ENCODE data around the gene BZW1.
A peak's percentile ranks its signal among the peaks of the same experiment; 100 is the strongest.

BZW1 gene

GRCh38 chr2:200860092-200860795, 48.5 kb downstream of the BZW1 start:
- Mint-ChIP-seq H3K27me3 (no peaks in the 10 kb centered on the region), H3K4me3 (peak overlapping the region; percentile 67), H3K27ac (peak overlapping the region; percentile 14), H3K9me3 (no peaks in the 10 kb centered on the region), H3K36me3 (ENCODE audit: low read depth) (peaks cover 90% of the 10 kb centered on the region), H3K4me1 (ENCODE audit: low read depth) (peaks cover 44% of the 10 kb centered on the region)
- intact Hi-C loops (cut with micrococcal nuclease) = no loop called here

DNA sequence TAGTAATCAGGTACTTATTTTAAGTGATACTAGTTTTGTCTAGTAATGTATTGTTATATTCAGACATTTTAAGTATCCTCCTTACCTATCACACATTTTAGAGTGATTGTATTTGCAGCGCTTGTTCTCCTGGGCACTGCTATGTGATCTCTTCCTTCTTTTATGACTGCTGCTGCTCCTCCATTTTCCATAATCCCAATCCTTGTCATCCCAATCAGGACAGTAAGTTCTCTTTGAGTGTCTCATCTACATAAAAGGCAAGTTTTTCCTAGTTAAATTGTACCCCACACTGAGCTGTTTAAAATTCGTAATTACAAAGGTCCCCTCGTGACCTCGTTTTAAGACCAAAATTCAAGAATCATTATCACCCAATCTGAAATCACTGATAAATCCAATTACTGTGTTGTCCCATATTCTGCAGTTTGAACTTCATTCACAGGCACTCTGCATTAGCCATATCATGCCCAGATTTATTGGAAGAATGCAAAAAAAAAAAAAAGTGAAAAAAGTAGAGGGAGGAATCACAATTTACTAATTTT, 50.0 kb downstream of the BZW1 start:
- H3K4me1 Mint-ChIP-seq (ENCODE audit: low read depth) = peaks cover 46% of the 10 kb centered on the region
- intact Hi-C loops (cut with micrococcal nuclease) = no loop called here

DNA sequence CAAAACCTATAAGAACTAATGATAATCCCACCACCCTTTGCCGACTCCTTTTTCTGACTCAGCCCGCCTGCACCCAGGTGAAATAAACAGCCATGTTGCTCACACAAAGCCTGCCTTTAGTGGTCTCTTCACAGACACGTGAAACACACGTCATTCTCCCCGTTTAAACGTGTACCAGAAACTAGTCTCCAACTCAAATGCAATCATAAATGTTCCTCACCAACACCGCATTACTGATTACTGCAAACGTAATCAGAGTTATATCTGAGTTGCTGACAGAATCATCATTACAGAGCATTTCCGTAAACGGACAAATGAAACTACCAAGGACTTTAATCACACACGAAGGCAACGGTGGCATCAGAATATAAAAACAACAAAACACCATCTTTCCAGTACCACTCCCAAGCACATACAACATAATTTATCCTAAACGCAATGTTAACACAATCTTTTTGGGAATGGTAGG, 50.9 kb downstream of the BZW1 start:
- H3K27me3 Mint-ChIP-seq = no peaks in the 10 kb centered on the region
- H3K27ac Mint-ChIP-seq = peak overlapping the region; percentile 99
- no peaks in the 10 kb centered on the region for H3K9me3 Mint-ChIP-seq
- H3K4me3 Mint-ChIP-seq = peak overlapping the region; percentile 100
- intact Hi-C loops (cut with micrococcal nuclease) = no loop called here
- peaks cover 54% of the 10 kb centered on the region for H3K4me1 Mint-ChIP-seq (ENCODE audit: low read depth)
- H3K36me3 Mint-ChIP-seq (ENCODE audit: low read depth) = peaks cover 67% of the 10 kb centered on the region

More for the DNA sequence above, 50.0 kb downstream of the BZW1 start:
- Mint-ChIP-seq H3K9me3 (no peaks in the 10 kb centered on the region), H3K27ac (peak overlapping the region; percentile 99), H3K36me3 (ENCODE audit: low read depth) (peaks cover 76% of the 10 kb centered on the region), H3K27me3 (no peaks in the 10 kb centered on the region), H3K4me3 (peak overlapping the region; percentile 100)

- Mint-ChIP-seq H3K4me3 (peak overlapping the region; percentile 100), H3K4me1 (ENCODE audit: low read depth) (peaks cover 51% of the 10 kb centered on the region), H3K9me3 (no peaks in the 10 kb centered on the region), H3K27ac (peak overlapping the region; percentile 99), H3K36me3 (ENCODE audit: low read depth) (peaks cover 55% of the 10 kb centered on the region), H3K27me3 (no peaks in the 10 kb centered on the region)
- intact Hi-C loops (cut with micrococcal nuclease) = loop anchor here (1.0 to 2.0 kb wide), 2 partner anchors 25 to 53 kb away; partner anchors contain the start of gene BZW1
These were observed 52.1 kb downstream of the BZW1 start for GRCh38 chr2:200863782-200864175.

DNA sequence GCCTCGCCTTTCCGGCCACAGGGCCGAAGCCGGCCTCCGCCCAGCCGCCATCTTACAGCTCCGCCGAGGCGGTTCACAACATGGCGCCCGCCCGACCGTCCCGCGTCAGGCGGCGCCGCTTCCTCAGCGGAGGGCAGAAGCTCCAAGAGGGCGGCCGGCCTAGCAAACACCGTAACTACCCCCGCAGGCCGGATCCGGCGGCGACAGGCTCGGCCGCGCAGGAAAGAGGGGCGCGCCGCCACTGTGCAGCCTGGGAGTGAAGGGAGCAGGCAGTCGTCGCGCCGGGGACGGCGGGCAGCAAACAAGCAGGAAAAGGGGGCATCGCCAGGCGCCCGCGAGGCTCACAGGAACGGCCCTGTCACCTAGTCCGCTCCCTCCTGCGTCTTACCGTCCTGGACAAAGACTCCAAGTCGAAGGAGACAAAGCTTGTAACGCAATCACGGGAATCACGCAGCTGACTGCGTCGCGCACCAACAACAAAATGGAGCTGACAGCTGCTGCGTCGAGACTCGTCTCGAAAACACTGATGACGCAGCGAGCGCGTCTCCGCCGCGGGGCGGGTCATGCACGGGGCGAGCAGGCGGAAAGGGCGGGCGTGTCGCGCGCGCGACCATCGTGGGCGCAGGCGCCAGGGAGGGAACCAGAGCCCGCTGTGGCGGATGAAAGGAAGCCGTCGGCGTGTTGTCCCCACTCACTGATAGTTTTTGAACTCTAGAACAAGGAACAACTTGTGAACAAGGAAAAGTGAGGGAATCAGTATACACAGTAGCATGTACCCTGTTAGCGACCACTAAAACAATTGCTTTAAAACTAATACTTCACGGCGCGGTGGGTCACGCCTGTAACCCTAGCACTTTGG, 52.7 kb downstream of the BZW1 start, which contains the start of gene CLK1:
TSS of gene CLK1 (minus strand) at position 483 of the 859 bp plus-strand sequence. CDS start 2,796 bp downstream, outside the sequence.
- Mint-ChIP-seq H3K4me1 (ENCODE audit: low read depth) (peaks cover 51% of the 10 kb centered on the region), H3K4me3 (peak within 1 kb of the TSS; percentile 100), H3K36me3 (ENCODE audit: low read depth) (peaks cover 48% of the 10 kb centered on the region), H3K27ac (peak within 1 kb of the TSS; percentile 99), H3K9me3 (no peaks in the 10 kb centered on the region), H3K27me3 (no peaks in the 10 kb centered on the region)
- intact Hi-C loops (cut with micrococcal nuclease) = loop anchor here (1.0 to 2.0 kb wide), 2 partner anchors 24 to 54 kb away; partner anchors contain the start of gene BZW1

DNA sequence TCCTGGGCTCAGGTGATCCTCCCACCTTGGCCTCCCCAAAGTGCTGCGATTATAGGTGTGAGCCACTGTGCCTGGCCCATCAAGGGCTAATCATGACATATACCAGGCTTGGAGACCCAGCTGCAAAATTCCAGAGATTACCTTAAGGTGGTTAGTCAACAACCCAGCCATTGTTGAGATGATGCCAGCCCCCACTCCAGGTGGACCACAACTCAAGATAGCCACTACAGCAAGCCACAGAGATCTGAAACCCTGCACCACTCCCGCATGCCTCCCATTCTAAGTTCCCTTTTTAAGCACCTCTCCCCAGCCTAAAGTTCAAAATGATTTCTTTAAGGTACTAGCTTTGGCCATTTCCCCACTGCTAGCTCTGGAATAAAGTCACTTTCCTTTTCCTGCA, 57.3 kb downstream of the BZW1 start:
- peaks cover 35% of the 10 kb centered on the region for H3K36me3 Mint-ChIP-seq (ENCODE audit: low read depth)
- H3K4me1 Mint-ChIP-seq (ENCODE audit: low read depth) = peaks cover 38% of the 10 kb centered on the region
- no peaks in the 10 kb centered on the region for H3K27me3 Mint-ChIP-seq
- intact Hi-C loops (cut with micrococcal nuclease) = no loop called here
- H3K27ac Mint-ChIP-seq = peak overlapping the region; percentile 48
- H3K9me3 Mint-ChIP-seq = no peaks in the 10 kb centered on the region
- no peak overlapping the region for H3K4me3 Mint-ChIP-seq

- Mint-ChIP-seq H3K9me3 (no peaks in the 10 kb centered on the region), H3K4me1 (ENCODE audit: low read depth) (peaks cover 32% of the 10 kb centered on the region), H3K27me3 (no peaks in the 10 kb centered on the region), H3K36me3 (ENCODE audit: low read depth) (peaks cover 51% of the 10 kb centered on the region), H3K4me3 (no peak overlapping the region), H3K27ac (no peak overlapping the region)
- intact Hi-C loops (cut with micrococcal nuclease) = no loop called here
These were observed 59.4 kb downstream of the BZW1 start for GRCh38 chr2:200871151-200871550.

DNA sequence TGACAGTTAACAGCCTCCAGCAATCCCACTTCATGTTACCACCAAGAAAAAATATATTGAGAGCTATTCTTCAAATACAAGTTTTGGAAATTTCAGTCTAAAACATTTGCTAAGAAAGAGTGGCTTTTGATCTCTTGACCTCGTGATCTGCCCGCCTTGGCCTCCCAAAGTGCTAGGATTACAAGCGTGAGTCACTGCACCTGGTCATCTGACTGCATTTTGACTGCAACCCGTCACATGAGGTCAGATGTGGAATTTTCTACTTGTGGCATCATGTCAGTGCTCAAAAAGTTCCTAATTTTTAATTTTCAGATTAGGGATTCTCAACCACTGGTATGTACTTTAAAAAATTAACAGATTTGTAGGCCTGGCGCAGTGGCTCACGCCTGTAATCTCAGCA, 61.9 kb downstream of the BZW1 start:
- no peak overlapping the region for H3K27ac Mint-ChIP-seq
- no peaks in the 10 kb centered on the region for H3K27me3 Mint-ChIP-seq
- H3K4me1 Mint-ChIP-seq (ENCODE audit: low read depth) = peaks cover 22% of the 10 kb centered on the region
- intact Hi-C loops (cut with micrococcal nuclease) = no loop called here
- no peak overlapping the region for H3K4me3 Mint-ChIP-seq
- peaks cover 62% of the 10 kb centered on the region for H3K36me3 Mint-ChIP-seq (ENCODE audit: low read depth)
- no peaks in the 10 kb centered on the region for H3K9me3 Mint-ChIP-seq

Data from dendritic cell treated with granulocyte-macrophage colony-stimulating factor and Interleukin-4, amounts not matched to agents 40 ng/mL and 50 ng/mL, for 4 days (primary cell).